GM23338 (cell line): ENCODE data around the gene RAD51D. TPM values are rescaled to one million over a fixed set of nuclear protein-coding genes. Genes with fewer than 3 reads are reported as not detected.

Experiments
- ATAC-seq: fragments of 200-7000 bp; cut with Tn5 transposase; 3 replicates; pipeline ENCODE4 v1.9.1; 2020
- DNase-seq: peaks from one replicate; pipeline ENCODE4 v3.0.0-alpha.2; 2015; ENCODE audit warnings: low spot score
- H2AFZ ChIP-seq: fragments of 200-600 bp; sonication (generic); 2 replicates; pipeline ENCODE4 v1.8.0; 2016; ENCODE audit warnings: antibody characterized with exemption, mild to moderate bottlenecking, moderate library complexity
- H3F3A ChIP-seq: fragments of 200-600 bp; sonication (generic); replicated peaks from 2 replicates; pipeline ENCODE4 v1.8.0; 2017; ENCODE audit warnings: antibody characterized with exemption, mixed run types, low read depth
- H3K27ac ChIP-seq: fragments of 200-600 bp; sonication (generic); 2 replicates; pipeline ENCODE4 v1.6.1; 2016; ENCODE audit warnings: low read depth
- H3K27me3 ChIP-seq: fragments of 200-600 bp; sonication (generic); 2 replicates; pipeline ENCODE4 v1.8.0; 2016; ENCODE audit warnings: mild to moderate bottlenecking, mixed run types, moderate library complexity; ENCODE audit not compliant: insufficient read depth
- H3K36me3 ChIP-seq: fragments of 200-600 bp; sonication (generic); 2 replicates; pipeline ENCODE4 v1.8.0; 2016; ENCODE audit warnings: mild to moderate bottlenecking; ENCODE audit not compliant: insufficient read depth
- H3K4me1 ChIP-seq: fragments of 200-600 bp; sonication (generic); 2 replicates; pipeline ENCODE4 v1.8.0; 2016; ENCODE audit warnings: mild to moderate bottlenecking, moderate library complexity; ENCODE audit not compliant: insufficient read depth
- H3K4me2 ChIP-seq: fragments of 200-600 bp; sonication (generic); 2 replicates; pipeline ENCODE4 v1.7.1; 2017; ENCODE audit warnings: mixed run types
- H3K4me3 ChIP-seq: fragments of 200-600 bp; sonication (generic); 2 replicates; pipeline ENCODE4 v1.6.1; 2016; ENCODE audit warnings: mixed run types
- H3K79me2 ChIP-seq: fragments of 200-600 bp; sonication (generic); replicated peaks from 2 replicates; pipeline ENCODE4 v1.8.0; 2017; ENCODE audit warnings: mild to moderate bottlenecking; ENCODE audit not compliant: insufficient read depth
- H3K9me2 ChIP-seq: fragments of 200-600 bp; sonication (generic); 2 replicates; pipeline ENCODE4 v1.8.0; 2017; ENCODE audit not compliant: insufficient read depth
- H4K20me1 ChIP-seq: fragments of 200-600 bp; sonication (generic); replicated peaks from 2 replicates; pipeline ENCODE4 v1.8.0; 2017; ENCODE audit warnings: mild to moderate bottlenecking; ENCODE audit not compliant: insufficient read depth
- H3K27ac Mint-ChIP-seq: 2 replicates; pipeline ENCODE4 v1.8.0; 2020; ENCODE audit warnings: inconsistent platforms, mild to moderate bottlenecking, moderate library complexity, mixed read lengths
- H3K27me3 Mint-ChIP-seq: 3 replicates; pipeline ENCODE4 v1.8.0; 2022; ENCODE audit warnings: low read depth, mild to moderate bottlenecking, moderate library complexity, mixed read lengths, inconsistent platforms; ENCODE audit not compliant: insufficient read depth, poor library complexity
- H3K36me3 Mint-ChIP-seq: 3 replicates; pipeline ENCODE4 v1.8.0; 2021; ENCODE audit warnings: low read depth, mild to moderate bottlenecking, inconsistent platforms, moderate library complexity, mixed read lengths
- H3K4me1 Mint-ChIP-seq: 3 replicates; pipeline ENCODE4 v1.8.0; 2020; ENCODE audit warnings: mild to moderate bottlenecking, inconsistent platforms, mixed read lengths
- H3K4me3 Mint-ChIP-seq: 3 replicates; pipeline ENCODE4 v1.8.0; 2021; ENCODE audit warnings: moderate library complexity, mild to moderate bottlenecking, inconsistent platforms, mixed read lengths
- H3K9me3 Mint-ChIP-seq: 3 replicates; pipeline ENCODE4 v1.8.0; 2020; ENCODE audit warnings: moderate library complexity, mild to moderate bottlenecking, inconsistent platforms, mixed read lengths
- CREB1 ChIP-seq: fragments of 250-450 bp; sonication (Bioruptor Pico); IDR thresholded peaks from 2 replicates; pipeline ENCODE4 v1.5.0; 2020; ENCODE audit warnings: low read depth, mild to moderate bottlenecking, moderate library complexity
- EZH2 ChIP-seq: fragments of 200-600 bp; sonication (generic); IDR thresholded peaks from one replicate; pipeline ENCODE4 v1.8.0; 2017; ENCODE audit warnings: antibody characterized with exemption, mild to moderate bottlenecking, low read depth; ENCODE audit not compliant: unreplicated experiment
- EZH2phosphoT487 ChIP-seq: fragments of 200-600 bp; sonication (generic); IDR thresholded peaks from one replicate; pipeline ENCODE4 v1.8.1; 2018; ENCODE audit warnings: antibody characterized with exemption; ENCODE audit not compliant: unreplicated experiment
- NANOG ChIP-seq: IDR thresholded peaks from 2 replicates; pipeline ENCODE4 v1.6.1; 2016; ENCODE audit warnings: antibody characterized with exemption, borderline replicate concordance
- STAT1 ChIP-seq: IDR thresholded peaks from one replicate; pipeline ENCODE4 v1.6.1; 2016; ENCODE audit warnings: antibody characterized with exemption; ENCODE audit not compliant: unreplicated experiment
- ZNF114 ChIP-seq: fragments of 250-450 bp; sonication (Bioruptor Pico); IDR thresholded peaks from 2 replicates; pipeline ENCODE4 v1.5.0; 2020; ENCODE audit warnings: mild to moderate bottlenecking, moderate library complexity
- ZNF331 ChIP-seq: fragments of 250-450 bp; sonication (Bioruptor Pico); IDR thresholded peaks from 2 replicates; pipeline ENCODE4 v1.5.0; 2020; ENCODE audit warnings: low read depth, mild to moderate bottlenecking, moderate library complexity
- polyA plus RNA-seq: library from polyadenylated mRNA; unstranded; fragments of >200 nt; fragmentation: Nextera tagmentation; extraction: Ambion mirVana; gene quantifications from 2 replicates; pipeline ENCODE4 v1.2.1, GENCODE V29; 2016
- total RNA-seq: library from RNA; depleted of rRNA; stranded (reverse); fragments of >200 nt; shearing (Covaris generic); gene quantifications from 2 replicates; pipeline ENCODE4 v1.2.3, GENCODE V29; 2014
- TF ChIP-seq, protein P1 (sequence below): fragments of 250-450 bp; sonication (Bioruptor Pico); IDR thresholded peaks from 2 replicates; pipeline ENCODE4 v1.5.0; 2020; ENCODE audit warnings: mild to moderate bottlenecking, moderate library complexity
- TF ChIP-seq, protein P2 (sequence below): IDR thresholded peaks from one replicate; pipeline ENCODE4 v1.6.1; 2018; ENCODE audit warnings: antibody characterized with exemption; ENCODE audit not compliant: unreplicated experiment
- TF ChIP-seq, protein P3 (sequence below): IDR thresholded peaks from 2 replicates; pipeline ENCODE4 v1.6.1; 2016; ENCODE audit warnings: antibody characterized with exemption

RAD51D gene
- total and polyA plus RNA-seq, 2 experiments from 2014 or later = 5.9 to 11.0 TPM

DNA sequence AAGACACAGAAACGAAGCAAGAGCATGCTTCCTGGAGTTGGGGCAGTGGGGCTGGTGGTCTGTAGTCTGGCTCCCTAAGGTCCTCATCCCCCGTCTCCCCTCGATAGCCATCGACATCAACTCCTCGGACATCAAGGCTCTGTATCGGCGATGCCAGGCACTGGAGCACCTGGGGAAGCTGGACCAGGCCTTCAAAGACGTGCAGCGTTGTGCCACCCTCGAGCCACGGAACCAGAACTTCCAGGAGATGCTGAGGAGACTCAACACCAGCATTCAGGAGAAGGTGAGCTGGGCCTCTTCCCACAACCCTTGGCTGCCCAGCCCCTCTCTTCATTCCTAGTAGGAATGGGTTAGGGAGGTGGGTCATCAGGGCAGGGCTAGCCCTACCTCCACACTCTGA lies 30.3 kb upstream of the RAD51D start (continued):
- no peak for TF ChIP-seq CREB1 (CRISPR knock-in tag)
- TF ChIP-seq, protein P1, sequence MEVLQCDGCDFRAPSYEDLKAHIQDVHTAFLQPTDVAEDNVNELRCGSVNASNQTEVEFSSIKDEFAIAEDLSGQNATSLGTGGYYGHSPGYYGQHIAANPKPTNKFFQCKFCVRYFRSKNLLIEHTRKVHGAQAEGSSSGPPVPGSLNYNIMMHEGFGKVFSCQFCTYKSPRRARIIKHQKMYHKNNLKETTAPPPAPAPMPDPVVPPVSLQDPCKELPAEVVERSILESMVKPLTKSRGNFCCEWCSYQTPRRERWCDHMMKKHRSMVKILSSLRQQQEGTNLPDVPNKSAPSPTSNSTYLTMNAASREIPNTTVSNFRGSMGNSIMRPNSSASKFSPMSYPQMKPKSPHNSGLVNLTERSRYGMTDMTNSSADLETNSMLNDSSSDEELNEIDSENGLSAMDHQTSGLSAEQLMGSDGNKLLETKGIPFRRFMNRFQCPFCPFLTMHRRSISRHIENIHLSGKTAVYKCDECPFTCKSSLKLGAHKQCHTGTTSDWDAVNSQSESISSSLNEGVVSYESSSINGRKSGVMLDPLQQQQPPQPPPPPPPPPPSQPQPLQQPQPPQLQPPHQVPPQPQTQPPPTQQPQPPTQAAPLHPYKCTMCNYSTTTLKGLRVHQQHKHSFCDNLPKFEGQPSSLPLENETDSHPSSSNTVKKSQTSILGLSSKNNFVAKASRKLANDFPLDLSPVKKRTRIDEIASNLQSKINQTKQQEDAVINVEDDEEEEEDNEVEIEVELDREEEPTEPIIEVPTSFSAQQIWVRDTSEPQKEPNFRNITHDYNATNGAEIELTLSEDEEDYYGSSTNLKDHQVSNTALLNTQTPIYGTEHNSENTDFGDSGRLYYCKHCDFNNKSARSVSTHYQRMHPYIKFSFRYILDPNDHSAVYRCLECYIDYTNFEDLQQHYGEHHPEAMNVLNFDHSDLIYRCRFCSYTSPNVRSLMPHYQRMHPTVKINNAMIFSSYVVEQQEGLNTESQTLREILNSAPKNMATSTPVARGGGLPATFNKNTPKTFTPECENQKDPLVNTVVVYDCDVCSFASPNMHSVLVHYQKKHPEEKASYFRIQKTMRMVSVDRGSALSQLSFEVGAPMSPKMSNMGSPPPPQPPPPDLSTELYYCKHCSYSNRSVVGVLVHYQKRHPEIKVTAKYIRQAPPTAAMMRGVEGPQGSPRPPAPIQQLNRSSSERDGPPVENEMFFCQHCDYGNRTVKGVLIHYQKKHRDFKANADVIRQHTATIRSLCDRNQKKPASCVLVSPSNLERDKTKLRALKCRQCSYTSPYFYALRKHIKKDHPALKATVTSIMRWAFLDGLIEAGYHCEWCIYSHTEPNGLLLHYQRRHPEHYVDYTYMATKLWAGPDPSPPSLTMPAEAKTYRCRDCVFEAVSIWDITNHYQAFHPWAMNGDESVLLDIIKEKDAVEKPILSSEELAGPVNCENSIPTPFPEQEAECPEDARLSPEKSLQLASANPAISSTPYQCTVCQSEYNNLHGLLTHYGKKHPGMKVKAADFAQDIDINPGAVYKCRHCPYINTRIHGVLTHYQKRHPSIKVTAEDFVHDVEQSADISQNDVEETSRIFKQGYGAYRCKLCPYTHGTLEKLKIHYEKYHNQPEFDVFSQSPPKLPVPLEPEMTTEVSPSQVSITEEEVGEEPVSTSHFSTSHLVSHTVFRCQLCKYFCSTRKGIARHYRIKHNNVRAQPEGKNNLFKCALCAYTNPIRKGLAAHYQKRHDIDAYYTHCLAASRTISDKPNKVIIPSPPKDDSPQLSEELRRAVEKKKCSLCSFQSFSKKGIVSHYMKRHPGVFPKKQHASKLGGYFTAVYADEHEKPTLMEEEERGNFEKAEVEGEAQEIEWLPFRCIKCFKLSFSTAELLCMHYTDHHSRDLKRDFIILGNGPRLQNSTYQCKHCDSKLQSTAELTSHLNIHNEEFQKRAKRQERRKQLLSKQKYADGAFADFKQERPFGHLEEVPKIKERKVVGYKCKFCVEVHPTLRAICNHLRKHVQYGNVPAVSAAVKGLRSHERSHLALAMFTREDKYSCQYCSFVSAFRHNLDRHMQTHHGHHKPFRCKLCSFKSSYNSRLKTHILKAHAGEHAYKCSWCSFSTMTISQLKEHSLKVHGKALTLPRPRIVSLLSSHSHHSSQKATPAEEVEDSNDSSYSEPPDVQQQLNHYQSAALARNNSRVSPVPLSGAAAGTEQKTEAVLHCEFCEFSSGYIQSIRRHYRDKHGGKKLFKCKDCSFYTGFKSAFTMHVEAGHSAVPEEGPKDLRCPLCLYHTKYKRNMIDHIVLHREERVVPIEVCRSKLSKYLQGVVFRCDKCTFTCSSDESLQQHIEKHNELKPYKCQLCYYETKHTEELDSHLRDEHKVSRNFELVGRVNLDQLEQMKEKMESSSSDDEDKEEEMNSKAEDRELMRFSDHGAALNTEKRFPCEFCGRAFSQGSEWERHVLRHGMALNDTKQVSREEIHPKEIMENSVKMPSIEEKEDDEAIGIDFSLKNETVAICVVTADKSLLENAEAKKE = no peak
- TF ChIP-seq ZNF331 (CRISPR knock-in tag) = no peak
- no peak for TF ChIP-seq EZH2

DNA sequence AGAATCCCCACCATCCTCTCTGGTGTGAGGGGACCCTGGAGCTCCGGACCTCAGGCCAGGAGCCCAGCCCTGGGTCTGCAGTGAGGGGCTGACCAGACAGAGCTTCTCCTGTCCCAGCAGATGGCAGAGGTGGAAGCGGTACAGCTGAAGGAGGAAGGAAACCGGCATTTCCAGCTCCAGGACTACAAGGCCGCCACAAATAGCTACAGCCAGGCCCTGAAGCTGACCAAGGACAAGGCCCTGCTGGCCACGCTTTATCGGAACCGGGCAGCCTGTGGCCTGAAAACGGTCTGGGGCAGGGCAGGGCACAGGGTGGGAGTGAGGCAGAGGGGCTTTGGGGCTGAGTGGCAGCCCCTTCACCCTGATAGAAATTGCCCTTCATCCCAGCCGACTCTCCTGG lies 28.5 kb upstream of the RAD51D start:
- Histone ChIP-seq H3K36me3 (no peaks in the 10 kb centered on the region), H3K4me2 (no peak overlapping the region), H3K4me1 (no peaks in the 10 kb centered on the region), H3K79me2 (no peaks in the 10 kb centered on the region), H2AFZ (peak overlapping the region; percentile 43; the same call in 1 of the 2 replicates), H3K4me3 (no peak overlapping the region), H4K20me1 (no peaks in the 10 kb centered on the region), H3F3A (no peaks in the 10 kb centered on the region), H3K27me3 (no peaks in the 10 kb centered on the region), H3K9me2 (no peaks in the 10 kb centered on the region), H3K27ac (no peak overlapping the region)
- Mint-ChIP-seq H3K27ac (no peak overlapping the region), H3K36me3 (no peaks in the 10 kb centered on the region), H3K4me1 (peaks cover 20% of the 10 kb centered on the region), H3K4me3 (no peak overlapping the region), H3K27me3 (peaks cover 22% of the 10 kb centered on the region), H3K9me3 (no peaks in the 10 kb centered on the region)
- peak; percentile 29 for ATAC-seq
- no peak for DNase-seq
- no peak for TF ChIP-seq EZH2
- TF ChIP-seq ZNF114 = no peak
- no peak for TF ChIP-seq ZNF331 (CRISPR knock-in tag)
- TF ChIP-seq EZH2phosphoT487 = no peak
- TF ChIP-seq, protein P2, sequence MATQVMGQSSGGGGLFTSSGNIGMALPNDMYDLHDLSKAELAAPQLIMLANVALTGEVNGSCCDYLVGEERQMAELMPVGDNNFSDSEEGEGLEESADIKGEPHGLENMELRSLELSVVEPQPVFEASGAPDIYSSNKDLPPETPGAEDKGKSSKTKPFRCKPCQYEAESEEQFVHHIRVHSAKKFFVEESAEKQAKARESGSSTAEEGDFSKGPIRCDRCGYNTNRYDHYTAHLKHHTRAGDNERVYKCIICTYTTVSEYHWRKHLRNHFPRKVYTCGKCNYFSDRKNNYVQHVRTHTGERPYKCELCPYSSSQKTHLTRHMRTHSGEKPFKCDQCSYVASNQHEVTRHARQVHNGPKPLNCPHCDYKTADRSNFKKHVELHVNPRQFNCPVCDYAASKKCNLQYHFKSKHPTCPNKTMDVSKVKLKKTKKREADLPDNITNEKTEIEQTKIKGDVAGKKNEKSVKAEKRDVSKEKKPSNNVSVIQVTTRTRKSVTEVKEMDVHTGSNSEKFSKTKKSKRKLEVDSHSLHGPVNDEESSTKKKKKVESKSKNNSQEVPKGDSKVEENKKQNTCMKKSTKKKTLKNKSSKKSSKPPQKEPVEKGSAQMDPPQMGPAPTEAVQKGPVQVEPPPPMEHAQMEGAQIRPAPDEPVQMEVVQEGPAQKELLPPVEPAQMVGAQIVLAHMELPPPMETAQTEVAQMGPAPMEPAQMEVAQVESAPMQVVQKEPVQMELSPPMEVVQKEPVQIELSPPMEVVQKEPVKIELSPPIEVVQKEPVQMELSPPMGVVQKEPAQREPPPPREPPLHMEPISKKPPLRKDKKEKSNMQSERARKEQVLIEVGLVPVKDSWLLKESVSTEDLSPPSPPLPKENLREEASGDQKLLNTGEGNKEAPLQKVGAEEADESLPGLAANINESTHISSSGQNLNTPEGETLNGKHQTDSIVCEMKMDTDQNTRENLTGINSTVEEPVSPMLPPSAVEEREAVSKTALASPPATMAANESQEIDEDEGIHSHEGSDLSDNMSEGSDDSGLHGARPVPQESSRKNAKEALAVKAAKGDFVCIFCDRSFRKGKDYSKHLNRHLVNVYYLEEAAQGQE = no peak
- TF ChIP-seq, protein P3, sequence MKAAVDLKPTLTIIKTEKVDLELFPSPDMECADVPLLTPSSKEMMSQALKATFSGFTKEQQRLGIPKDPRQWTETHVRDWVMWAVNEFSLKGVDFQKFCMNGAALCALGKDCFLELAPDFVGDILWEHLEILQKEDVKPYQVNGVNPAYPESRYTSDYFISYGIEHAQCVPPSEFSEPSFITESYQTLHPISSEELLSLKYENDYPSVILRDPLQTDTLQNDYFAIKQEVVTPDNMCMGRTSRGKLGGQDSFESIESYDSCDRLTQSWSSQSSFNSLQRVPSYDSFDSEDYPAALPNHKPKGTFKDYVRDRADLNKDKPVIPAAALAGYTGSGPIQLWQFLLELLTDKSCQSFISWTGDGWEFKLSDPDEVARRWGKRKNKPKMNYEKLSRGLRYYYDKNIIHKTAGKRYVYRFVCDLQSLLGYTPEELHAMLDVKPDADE = no peak
- TF ChIP-seq NANOG = no peak
- TF ChIP-seq STAT1 = no peak
